GM18511 (cell line): ENCODE data around the gene MANSC4.

Experiments
- ATAC-seq: cut with Tn5 transposase; IDR thresholded peaks from one replicate; pipeline ENCODE4 v1.9.1; 2021; ENCODE audit warnings: mild to moderate bottlenecking, moderate library complexity; ENCODE audit not compliant: unreplicated experiment

MANSC4 gene

DNA sequence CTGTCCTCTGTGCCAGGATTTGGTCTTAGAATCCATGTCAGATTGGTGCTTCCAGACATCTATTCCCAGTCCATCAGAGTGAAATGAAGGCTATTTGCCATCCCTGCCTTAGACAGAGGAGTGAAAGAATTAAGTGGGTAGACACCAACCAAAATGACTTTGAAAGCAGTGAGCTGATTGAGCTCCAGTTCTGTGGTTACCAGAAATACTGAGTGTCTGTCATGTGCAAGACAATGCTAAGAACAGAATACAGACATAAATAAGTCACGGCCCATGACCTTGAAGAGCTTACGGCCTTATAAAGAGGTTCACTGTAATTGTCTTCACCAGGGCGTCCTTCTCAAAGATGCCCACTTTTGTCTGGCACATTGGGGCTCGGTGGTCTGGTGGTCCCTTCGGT, 21.6 kb upstream of the MANSC4 start:
- no peak for ATAC-seq

DNA sequence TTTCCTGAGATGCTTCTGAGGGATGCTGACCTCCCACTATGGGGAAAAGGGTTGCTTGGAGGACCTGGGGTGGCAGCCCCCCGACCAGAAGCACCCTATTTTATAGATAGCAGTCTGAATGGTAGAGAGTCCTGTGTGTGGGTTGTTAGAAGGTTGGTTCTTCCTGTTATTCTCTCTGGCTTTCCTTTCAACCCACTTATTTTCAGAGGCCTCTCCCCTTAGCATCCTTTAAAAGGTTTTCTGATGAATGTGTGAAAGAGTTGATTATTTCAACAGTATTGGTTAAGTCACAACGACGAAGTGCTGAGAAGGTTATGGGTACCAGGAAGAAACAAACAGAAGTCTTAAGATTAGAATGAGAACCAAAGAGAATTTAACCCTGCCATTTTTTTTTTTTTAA, 20.8 kb upstream of the MANSC4 start:
- no peak for ATAC-seq

DNA sequence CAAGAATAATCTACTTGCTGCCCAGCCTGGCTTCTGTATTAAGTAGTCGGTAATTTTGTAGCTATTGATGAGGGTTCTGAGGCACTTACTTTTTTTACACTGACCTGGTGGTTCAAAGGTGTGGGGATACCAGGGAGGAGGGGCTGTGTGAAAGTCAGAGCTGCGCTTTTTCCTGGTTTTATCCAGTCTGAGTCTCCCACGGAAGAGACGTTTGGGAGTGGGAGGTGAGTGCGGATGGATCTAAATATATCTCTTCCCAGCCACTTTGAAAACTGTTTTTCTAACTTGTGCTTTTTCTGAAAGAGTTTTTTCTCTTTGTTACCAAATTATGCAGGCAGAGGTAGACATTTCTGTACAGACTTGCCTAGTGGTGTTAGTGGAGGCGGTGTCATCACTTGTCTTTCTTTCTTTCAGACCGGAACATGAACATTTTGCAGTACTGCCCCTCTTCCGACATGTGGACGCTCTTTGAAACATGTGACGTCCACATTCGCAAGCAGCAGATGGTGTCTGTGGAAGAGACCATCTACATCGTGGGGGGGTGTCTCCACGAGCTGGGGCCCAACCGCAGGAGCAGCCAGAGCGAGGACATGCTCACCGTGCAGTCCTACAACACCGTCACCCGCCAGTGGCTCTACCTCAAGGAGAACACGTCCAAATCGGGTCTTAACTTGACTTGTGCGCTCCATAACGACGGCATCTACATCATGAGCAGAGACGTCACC, 17.4 kb upstream of the MANSC4 start:
- no peak for ATAC-seq

DNA sequence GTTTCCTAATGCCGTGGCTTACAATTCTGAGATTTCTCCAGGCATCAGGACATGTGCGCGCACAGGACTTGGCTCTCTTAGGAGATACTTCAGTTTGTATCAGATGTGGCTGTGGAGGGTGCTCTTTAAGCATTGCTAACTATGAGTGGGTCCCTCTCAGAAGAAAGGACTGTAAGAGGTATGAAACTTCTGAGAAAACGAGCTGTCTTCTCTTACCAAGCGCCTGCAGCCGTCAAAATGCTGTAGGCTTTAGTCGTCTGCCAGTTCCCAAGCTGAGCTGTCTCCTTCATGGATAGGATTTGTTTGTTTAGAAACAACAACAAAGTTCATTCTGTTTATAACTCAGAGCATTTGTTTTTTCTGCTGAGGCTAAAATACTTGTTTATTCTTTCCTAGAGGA, 16.1 kb upstream of the MANSC4 start:
- no peak for ATAC-seq

DNA sequence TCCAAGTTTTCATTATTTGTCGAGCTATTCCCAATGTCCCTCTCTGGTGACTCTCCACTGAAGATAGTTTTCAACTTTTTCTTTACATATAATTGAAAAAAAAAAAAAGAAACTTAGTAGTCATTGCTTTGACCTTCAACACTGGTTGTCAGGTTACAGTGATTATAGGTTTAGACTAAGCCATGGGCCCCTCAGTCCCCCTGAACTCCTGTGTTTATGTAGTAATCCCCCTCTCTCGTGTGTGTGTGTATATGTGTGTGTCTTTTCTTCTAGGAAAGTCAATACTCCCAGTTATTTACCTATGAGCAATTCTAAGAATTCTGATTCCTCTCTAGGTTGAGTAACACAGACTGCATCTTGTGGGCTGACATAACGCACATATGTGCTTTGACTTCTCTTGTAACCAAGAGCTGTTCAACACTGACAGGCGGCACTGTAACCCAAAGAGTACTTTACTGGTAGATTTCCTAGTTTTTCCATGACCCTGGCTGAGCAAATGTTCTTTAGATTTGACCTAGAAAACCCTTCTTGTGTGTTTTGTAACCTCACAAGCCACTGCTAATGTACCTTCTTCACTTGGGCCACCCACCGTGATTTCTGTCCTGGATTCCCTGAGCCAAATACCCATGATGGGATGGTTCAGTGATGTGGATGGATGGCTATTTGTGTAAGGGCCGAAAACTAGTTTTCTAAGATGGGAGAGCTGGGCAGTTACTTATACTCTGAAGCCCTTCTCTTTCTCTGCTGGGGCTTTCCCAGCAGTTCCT, 15.0 kb upstream of the MANSC4 start:
- ATAC-seq: no peak

DNA sequence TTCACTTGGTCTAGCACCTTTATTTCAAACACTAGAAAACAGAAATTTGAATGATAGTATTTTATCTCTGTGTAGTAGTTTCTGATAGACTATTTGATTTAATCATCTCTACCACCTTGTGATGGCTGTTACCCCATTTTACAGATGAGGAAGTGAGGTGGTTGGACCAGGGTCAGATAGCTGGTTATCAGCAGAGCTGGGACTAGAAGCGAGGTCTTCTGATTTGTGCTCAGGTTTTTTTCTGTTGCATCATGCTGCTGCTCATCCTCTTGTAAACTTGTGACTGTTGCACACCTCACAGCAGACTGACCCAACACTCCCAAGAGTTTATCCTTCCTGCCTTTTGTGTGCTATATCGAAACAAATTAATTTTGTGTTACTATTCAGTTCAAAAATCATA, 10.1 kb upstream of the MANSC4 start:
- ATAC-seq: no peak

DNA sequence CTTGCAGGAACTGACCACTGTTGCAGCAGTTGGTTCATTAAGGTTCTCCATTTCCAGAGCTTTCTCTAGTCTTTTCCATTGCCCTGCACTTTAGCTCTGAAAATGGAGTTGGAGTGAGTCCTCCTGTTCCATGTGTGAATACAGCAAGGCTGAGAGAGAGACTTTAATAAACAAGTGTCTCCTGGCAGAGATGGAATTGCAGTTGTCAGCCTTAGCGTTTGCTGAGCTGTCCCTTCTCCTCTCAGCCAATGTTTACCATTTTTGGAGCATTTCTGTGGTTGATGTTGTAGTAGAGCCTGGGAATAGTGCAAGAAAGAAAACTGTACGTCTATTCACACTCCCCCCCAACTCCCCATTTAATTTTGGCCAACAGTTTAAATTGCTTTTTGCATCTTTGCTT, 7.5 kb upstream of the MANSC4 start:
- ATAC-seq: no peak

DNA sequence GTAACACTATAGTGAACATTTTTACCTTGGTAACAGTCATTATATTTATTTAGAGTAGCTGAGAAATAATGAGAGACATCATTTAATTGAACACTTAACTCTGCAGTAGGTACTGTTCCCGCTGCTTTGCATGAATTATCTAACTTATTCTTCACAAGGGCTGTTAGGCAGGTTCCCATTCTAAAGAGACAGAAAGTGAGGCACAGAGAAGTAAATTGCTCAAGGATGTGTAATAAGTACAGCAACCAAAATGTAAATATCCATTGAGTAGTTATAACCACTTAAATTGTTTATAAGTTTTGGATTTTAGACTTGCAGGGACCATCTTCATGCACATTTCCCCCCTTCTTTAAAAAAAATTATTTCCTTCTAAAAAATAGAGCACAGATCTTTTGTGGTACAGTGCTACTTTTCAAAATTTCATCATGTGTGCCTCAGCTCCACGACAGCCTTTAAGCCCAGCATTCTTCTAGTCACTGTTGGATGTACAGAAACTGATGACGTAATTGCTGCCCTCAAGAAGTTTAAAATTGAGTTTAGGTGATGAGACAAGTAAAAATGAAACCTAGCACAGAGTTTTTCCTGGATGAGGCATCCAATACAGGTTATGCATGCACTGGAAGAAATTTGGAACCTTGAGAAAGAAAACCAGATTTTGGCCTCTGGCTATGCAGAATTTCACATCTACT, 6.0 kb upstream of the MANSC4 start:
- peak; percentile 46 for ATAC-seq

DNA sequence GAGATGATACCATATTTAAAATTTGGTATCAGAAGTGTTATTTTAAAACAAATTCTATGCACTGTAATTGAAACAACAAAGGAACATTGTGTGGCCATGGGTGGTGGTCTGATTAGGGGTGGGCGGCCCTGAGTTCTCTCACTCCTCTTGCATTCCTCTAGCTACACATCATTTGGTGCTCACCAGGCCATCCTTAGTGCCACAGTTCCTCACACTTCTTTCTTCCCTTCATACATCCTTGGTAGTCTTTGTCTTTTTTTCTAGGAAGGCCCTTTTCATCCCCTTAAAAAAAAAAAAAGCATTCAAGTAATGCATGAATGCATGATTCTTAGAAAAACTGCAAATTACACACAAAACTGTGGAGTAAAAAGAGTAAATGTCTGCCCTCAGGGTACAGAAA, 2.4 kb upstream of the MANSC4 start:
- ATAC-seq: no peak

DNA sequence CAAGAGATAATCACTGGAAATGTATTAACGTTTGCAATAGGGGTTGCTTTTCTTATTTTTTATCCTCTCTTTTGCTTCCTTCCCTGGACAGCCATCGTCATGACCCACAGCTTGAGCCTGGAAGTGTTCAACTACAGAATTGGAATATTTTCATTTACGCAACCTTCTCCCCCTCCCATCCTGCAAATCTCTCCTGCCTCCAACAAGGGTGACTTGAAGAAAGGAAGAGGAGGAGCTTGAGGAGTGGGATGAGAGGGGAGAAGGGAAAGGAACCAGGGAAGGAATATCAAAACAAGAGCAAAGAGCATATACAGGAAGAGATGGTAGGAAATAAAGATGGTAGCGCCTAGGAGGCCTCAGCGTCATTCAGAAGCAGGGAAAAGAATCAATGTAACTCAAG, 1.6 kb upstream of the MANSC4 start:
- ATAC-seq: no peak

DNA sequence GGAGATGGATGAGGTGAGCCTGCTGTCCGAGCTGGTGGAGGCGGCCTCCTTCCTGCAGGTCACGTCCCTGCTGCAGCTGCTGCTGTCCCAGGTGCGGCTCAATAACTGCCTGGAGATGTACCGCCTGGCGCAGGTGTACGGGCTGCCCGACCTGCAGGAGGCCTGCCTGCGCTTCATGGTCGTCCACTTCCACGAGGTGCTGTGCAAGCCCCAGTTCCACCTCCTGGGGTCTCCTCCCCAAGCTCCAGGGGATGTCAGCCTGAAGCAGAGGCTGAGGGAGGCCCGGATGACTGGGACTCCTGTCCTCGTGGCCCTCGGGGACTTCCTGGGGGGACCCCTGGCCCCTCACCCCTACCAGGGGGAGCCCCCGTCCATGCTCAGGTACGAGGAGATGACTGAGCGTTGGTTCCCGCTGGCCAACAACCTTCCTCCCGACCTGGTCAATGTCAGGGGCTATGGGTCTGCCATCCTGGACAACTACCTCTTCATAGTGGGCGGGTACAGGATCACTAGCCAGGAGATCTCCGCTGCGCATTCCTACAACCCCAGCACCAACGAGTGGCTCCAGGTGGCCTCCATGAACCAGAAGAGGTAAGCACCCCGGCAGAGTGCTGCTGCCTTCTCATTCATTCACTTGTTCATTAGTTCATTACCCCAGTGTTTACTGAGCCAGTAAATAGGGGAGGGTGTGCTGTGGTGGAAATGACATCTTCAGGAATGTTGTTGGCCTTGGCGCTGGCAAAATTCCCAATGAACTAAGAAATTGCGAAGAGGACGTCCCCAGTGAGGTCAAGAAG, 774 bp upstream of the MANSC4 start:
- ATAC-seq: peak; percentile 37

DNA sequence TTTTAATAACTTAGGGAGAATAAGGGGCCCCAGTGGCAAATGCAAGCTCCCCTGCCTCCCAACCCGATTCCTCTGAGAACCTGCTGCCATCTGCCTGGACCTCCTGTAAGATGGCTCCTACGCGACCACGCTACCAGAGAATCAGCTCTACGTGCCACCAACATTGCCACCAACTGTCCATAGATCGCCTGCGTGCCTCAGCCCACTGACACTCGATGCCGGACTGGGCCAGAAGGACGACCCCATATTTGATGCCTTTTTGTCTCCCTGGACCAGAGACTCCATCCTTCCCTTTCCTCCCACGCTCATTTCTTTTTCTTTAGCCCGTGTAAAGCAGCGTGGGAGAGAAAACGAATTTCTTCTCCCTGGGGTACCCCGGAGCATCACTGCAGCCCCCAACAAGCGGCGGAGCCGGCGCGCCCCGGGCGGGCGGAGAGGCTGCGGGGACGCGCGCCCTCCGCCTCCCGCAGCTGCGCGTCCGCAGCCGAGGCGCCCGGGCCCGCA, 568 bp downstream of the MANSC4 start:
- ATAC-seq: peak; percentile 18

DNA sequence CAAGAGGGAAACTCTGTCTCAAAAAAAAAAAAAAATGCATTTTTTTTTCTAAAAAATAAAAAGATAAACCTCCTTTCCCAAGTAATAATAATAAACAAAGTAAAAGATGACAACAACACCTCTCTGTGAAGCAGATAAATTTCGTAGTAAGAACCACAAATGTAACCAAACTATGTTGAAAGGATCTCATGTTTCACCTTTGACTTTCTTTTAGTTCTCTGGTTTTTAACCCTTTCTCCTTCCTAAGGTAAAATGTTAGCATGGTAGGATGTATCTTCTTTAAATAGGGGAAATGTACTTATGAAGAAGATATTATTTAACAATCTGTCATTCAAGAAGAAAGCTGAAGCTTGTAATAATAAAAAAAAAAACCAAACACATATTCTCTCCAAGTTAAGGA, 1.8 kb downstream of the MANSC4 start:
- no peak for ATAC-seq

DNA sequence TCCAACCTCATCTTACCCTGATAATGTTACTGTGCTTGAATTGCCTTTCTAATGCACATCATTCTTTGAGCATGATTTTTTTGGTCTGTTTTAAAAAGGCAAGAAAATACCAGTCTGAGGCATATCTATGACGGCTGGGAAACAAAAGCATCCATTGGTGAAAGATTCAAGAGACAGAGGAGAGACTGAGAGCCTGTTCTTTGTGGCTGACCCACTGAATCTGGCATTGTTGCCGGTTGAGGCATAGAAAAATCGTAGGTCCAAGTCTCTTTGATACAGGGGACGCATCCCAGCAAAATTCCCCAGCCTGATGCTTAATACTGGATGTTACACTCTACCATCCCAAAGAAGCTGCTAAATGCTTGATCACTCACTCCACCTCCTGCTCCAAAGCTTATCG, 2.9 kb downstream of the MANSC4 start:
- no peak for ATAC-seq

DNA sequence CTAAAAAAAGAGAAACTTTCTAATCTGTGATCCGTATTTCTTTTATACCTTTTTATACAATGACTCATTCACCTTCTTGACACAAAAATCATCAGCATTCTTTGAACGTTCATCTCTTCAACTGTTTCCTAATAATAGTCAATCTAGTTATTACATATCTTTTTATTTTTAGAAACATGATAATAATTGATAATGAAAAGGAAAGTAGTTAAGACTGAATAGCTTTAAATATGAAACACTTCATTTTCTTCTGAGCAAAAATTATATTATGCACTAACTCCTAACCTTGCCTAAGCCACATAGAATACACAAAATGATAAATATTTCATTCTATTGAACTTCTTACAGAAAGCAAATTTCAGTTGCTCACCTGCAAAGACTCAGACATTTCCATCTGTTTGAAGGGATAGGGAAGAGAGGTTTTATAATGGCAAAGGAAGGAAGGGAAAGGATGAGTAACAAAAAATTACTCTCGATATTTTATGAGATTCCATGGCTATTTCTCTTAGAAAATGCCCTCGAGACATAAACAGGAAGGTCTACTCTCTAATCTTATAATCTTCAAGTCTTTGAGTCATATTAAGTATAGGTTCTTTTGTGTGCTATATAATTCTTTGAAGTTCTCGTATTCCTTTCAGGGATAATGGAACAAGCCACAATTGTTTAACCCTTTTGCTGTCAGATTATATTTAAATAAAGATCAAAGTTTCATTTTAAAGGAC, 7.5 kb downstream of the MANSC4 start:
- no peak for ATAC-seq

DNA sequence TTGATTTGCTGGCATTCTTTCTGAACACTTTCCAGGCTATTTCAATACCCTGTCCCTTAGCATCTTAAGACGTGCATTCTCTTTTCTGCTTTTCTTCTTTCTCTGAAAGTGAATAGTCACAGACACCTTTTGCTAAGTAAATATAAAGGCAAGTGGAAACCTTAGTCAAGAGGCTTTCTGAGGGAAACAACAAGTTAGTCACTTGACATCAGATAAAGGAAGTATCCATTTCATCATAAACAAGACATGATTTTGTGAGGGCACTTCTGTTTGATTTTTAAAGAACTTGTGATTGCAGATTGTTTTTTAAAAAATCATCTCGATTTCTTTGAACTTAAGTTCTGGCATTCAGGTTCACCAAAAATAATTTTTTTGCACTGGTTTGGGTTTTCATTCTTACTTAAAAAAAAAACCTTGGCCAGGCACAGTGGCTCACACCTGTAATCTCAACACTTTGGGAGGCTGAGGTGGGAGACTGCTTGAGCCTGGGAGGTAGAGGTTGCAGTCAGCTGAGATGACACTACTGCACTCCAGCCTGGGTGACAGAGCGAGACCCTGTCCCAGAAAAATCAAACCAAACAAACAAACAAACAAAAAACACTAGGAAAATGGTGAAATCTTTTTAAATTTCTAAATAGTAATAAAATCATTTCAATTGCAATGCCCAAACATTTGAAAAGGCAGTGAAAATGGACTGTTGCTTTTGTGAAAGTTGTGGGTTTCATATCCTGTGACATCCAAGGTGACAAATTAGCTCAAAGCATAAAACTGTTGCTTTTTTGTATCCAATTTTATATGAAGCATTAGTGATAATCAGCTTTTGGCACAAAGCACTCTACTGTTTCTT, 8.3 kb downstream of the MANSC4 start:
- ATAC-seq: no peak

DNA sequence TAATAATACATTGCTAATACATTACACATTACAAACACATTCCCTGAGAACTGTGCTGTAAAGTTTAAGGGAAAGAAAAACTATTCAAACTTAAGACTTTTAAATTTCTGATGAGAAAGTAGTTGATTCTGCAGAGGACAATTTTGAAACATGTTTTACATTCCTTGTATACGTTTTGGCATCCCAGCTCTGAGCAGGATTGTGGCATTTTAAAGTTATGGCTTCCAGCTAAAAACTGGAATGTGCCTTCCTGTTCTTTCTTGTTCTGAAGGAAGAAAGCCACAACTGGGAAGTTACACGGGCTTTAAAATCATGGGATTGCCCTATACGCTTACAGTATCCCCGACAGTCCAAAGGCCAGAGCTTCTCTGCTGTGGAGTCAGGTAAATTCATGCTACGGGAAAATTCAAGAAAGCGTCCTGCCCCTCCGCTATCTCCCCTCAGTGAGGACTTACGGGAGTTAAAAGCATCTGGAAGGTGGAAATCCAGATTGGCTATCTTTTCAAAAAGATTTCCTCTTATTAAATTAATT, 10.8 kb downstream of the MANSC4 start:
- ATAC-seq: no peak

DNA sequence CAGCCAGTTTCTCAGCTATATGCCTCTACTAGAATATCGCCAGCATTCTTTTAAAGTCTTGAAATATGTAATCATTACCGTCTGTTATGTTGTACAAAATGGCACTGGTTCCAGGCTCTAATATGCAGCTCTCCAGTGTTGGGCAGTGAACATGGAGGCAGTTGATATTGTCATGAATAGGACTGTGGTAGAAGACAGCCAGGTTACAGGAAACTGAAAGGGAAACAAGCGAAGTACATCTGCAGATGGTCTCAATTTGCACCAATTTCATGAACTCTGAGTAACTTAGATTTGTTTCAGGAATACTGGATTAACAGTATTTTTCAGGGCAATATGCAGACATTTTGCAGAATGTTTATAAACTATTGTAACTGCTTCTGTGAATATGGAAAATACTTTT, 13.4 kb downstream of the MANSC4 start:
- ATAC-seq: no peak

DNA sequence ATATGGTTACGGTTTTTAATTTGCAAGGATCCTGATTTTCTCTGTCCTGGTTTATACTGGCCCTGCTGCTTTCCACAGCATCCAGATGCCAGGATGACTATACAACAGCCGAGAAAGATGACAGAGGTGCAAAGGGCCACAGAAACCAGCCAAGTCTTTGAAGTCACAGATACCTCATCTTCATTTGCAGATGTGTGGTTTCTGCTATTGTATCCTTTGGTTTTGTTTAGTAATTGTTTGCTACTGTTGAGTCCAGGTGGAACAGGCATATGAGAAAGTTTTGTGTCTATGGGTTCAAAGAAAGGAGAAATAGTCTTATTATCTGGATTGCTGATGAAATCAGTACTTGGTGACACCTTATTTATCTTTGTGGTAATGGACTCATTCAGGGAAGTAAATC, 17.3 kb downstream of the MANSC4 start:
- no peak for ATAC-seq
